OCI-LY3 (cell line): Measurements from ENCODE around the gene HACE1.
"Not testable (repeated sequence)": the region's sequence is repeated elsewhere in the genome, so short reads cannot be mapped to it uniquely, and the experiment has no call there.

ENCODE experiments used
- H2AFZ ChIP-seq: fragments of 200-600, 300-600 bp; shearing (Covaris generic); 2 replicates; pipeline ENCODE4 v1.6.0; 2014; ENCODE audit warnings: antibody characterized with exemption, low read depth, low read length
- H3K27ac ChIP-seq: fragments of 200-600, 300-600 bp; sonication (generic); 2 replicates; pipeline ENCODE4 v1.5.1; 2014; ENCODE audit warnings: mild to moderate bottlenecking, low read length, moderate library complexity, mixed read lengths
- H3K27me3 ChIP-seq: fragments of 200-600, 300-600 bp; sonication (generic); 2 replicates; pipeline ENCODE4 v1.6.1; 2014; ENCODE audit warnings: low read depth, low read length, mixed read lengths
- H3K36me3 ChIP-seq: fragments of 200-600, 300-600 bp; sonication (generic); replicated peaks from 2 replicates; pipeline ENCODE3; 2014; ENCODE audit warnings: low read depth, low read length, mixed read lengths
- H3K4me1 ChIP-seq: fragments of 300-600, 200-600 bp; sonication (generic); 2 replicates; pipeline ENCODE4 v1.6.1; 2014; ENCODE audit warnings: low read length, mixed read lengths
- H3K4me2 ChIP-seq: fragments of 200-600, 300-600 bp; sonication (generic); 2 replicates; pipeline ENCODE4 v1.6.1; 2014; ENCODE audit warnings: low read length, mixed read lengths
- H3K4me3 ChIP-seq: fragments of 300-600, 200-600 bp; sonication (generic); 2 replicates; pipeline ENCODE4 v1.5.1; 2014; ENCODE audit warnings: antibody characterized with exemption, mild to moderate bottlenecking, low read length, moderate library complexity
- H3K79me2 ChIP-seq: fragments of 300-600, 200-600 bp; shearing (Covaris generic); 2 replicates; pipeline ENCODE4 v1.6.1; 2014; ENCODE audit warnings: mild to moderate bottlenecking, low read length, mixed read lengths
- H3K9ac ChIP-seq: fragments of 300-600, 200-600 bp; shearing (Covaris generic); 2 replicates; pipeline ENCODE4 v1.6.0; 2014; ENCODE audit warnings: mild to moderate bottlenecking, low read length, moderate library complexity
- H3K9me3 ChIP-seq: fragments of 200-600, 300-600 bp; shearing (Covaris generic); 2 replicates; pipeline ENCODE4 v1.6.1; 2014; ENCODE audit warnings: low read length, mixed read lengths; ENCODE audit not compliant: insufficient read depth
- H4K20me1 ChIP-seq: fragments of 200-600, 300-600 bp; sonication (generic); 2 replicates; pipeline ENCODE4 v1.6.1; 2016; ENCODE audit warnings: low read length, mixed read lengths; ENCODE audit not compliant: insufficient read depth
- CTCF ChIP-seq: fragments of 200-600, 300-600 bp; sonication (generic); IDR thresholded peaks from 2 replicates; pipeline ENCODE4 v1.5.1; 2014; ENCODE audit warnings: antibody characterized with exemption, low read length, low read depth
- EZH2phosphoT487 ChIP-seq: fragments of 200-600 bp; shearing (Covaris generic); IDR thresholded peaks from 2 replicates; pipeline ENCODE4 v1.6.1; 2018; ENCODE audit warnings: antibody characterized with exemption, mixed run types, low read depth

Gene HACE1

GRCh38 chr6:104858642-104859041 lies 1.1 kb downstream of the HACE1 start:
- Histone ChIP-seq H2AFZ (no peak overlapping the region), H3K79me2 (no peaks in the 10 kb centered on the region), H3K4me3 (peak overlapping the region; percentile 88), H3K4me2 (peak overlapping the region; percentile 79), H3K9ac (peak overlapping the region; percentile 71), H3K27me3 (no peaks in the 10 kb centered on the region), H3K36me3 (no peaks in the 10 kb centered on the region), H3K27ac (no peak overlapping the region), H4K20me1 (no peaks in the 10 kb centered on the region), H3K9me3 (no peaks in the 10 kb centered on the region), H3K4me1 (peaks cover 11% of the 10 kb centered on the region; the same call in 1 of the 2 replicates)
- TF ChIP-seq EZH2phosphoT487: no peak
- no peak for TF ChIP-seq CTCF

- H3K79me2 ChIP-seq: no peaks in the 10 kb centered on the region
- H3K9ac ChIP-seq: no peak overlapping the region
- H3K27ac ChIP-seq: no peak overlapping the region
- H3K4me3 ChIP-seq: no peak overlapping the region
- TF ChIP-seq EZH2phosphoT487 (no peak), CTCF (no peak)
- no peaks in the 10 kb centered on the region for H4K20me1 ChIP-seq
- no peak overlapping the region for H2AFZ ChIP-seq
- no peaks in the 10 kb centered on the region for H3K36me3 ChIP-seq
- peaks cover 8% of the 10 kb centered on the region; the same call in 1 of the 2 replicates for H3K4me1 ChIP-seq
- H3K27me3 ChIP-seq: no peaks in the 10 kb centered on the region
- H3K4me2 ChIP-seq: no peak overlapping the region
- H3K9me3 ChIP-seq: no peaks in the 10 kb centered on the region
Measured at GRCh38 chr6:104855507-104855906, 4.2 kb downstream of the HACE1 start.

- not testable (repeated sequence) for H3K9ac ChIP-seq, H3K79me2 ChIP-seq, H3K4me3 ChIP-seq, H3K4me1 ChIP-seq, H4K20me1 ChIP-seq, H3K4me2 ChIP-seq, H2AFZ ChIP-seq, H3K9me3 ChIP-seq, H3K27me3 ChIP-seq, H3K36me3 ChIP-seq, H3K27ac ChIP-seq
Measured at GRCh38 chr6:104847721-104848120, 12.0 kb downstream of the HACE1 start.

- Histone ChIP-seq H3K4me3 (no peak overlapping the region), H3K27me3 (no peaks in the 10 kb centered on the region), H3K4me1 (no peaks in the 10 kb centered on the region), H2AFZ (no peak overlapping the region), H4K20me1 (no peaks in the 10 kb centered on the region), H3K79me2 (no peaks in the 10 kb centered on the region), H3K4me2 (no peak overlapping the region), H3K36me3 (no peaks in the 10 kb centered on the region), H3K27ac (no peak overlapping the region), H3K9me3 (no peaks in the 10 kb centered on the region), H3K9ac (no peak overlapping the region)
- TF ChIP-seq EZH2phosphoT487: no peak
- no peak for TF ChIP-seq CTCF
Measured at GRCh38 chr6:104843229-104843628, 16.5 kb downstream of the HACE1 start.

GRCh38 chr6:104837158-104837557 lies 22.6 kb downstream of the HACE1 start:
- TF ChIP-seq EZH2phosphoT487 (no peak), CTCF (no peak)
- no peaks in the 10 kb centered on the region for H3K9me3 ChIP-seq

GRCh38 chr6:104836479-104837020 lies 23.2 kb downstream of the HACE1 start:
- not testable (repeated sequence) for H3K36me3 ChIP-seq

More at GRCh38 chr6:104837158-104837557, 22.6 kb downstream of the HACE1 start:
- H3K4me3 ChIP-seq: no peak overlapping the region
- H3K27me3 ChIP-seq: no peaks in the 10 kb centered on the region
- no peaks in the 10 kb centered on the region for H4K20me1 ChIP-seq
- no peak overlapping the region for H3K27ac ChIP-seq
- H3K4me2 ChIP-seq: no peak overlapping the region
- no peak overlapping the region for H3K9ac ChIP-seq
- no peak overlapping the region for H2AFZ ChIP-seq
- H3K4me1 ChIP-seq: no peaks in the 10 kb centered on the region
- no peaks in the 10 kb centered on the region for H3K36me3 ChIP-seq
- H3K79me2 ChIP-seq: no peaks in the 10 kb centered on the region

More at GRCh38 chr6:104836479-104837020, 23.2 kb downstream of the HACE1 start:
- not testable (repeated sequence) for H3K27me3 ChIP-seq, H3K9me3 ChIP-seq, H3K27ac ChIP-seq, H2AFZ ChIP-seq, H3K9ac ChIP-seq, H3K4me3 ChIP-seq, H3K4me2 ChIP-seq, H3K79me2 ChIP-seq, H3K4me1 ChIP-seq, H4K20me1 ChIP-seq
